LNCAP (cell line): ENCODE measurements around the gene TULP4.

Experiments used
- TF ChIP-seq, protein P1 (sequence below): fragments of 450-650 bp; IDR thresholded peaks from 2 replicates; pipeline ENCODE4 v1.5.1; 2017; ENCODE audit warnings: mild to moderate bottlenecking

TULP4 gene

DNA sequence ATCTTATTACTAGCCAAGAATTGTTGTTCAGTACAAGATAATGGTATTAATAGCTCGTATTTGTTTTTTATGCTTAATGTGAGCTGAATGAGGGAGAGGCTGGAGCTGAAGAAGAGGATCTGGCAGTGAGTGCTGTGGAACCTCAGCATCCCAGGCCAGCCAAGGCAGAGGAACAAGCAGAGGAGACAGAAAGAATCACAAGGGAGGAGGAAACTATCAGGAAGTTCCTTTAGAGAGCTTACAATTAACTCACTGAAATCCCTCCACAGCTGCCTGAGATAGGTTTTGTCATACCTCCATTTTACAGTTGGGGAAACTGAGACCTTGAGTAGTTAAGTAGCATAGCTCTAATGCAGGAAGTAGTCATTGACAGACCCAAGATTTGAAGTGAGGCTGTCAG lies 39.9 kb upstream of the TULP4 start:
- TF ChIP-seq, protein P1, sequence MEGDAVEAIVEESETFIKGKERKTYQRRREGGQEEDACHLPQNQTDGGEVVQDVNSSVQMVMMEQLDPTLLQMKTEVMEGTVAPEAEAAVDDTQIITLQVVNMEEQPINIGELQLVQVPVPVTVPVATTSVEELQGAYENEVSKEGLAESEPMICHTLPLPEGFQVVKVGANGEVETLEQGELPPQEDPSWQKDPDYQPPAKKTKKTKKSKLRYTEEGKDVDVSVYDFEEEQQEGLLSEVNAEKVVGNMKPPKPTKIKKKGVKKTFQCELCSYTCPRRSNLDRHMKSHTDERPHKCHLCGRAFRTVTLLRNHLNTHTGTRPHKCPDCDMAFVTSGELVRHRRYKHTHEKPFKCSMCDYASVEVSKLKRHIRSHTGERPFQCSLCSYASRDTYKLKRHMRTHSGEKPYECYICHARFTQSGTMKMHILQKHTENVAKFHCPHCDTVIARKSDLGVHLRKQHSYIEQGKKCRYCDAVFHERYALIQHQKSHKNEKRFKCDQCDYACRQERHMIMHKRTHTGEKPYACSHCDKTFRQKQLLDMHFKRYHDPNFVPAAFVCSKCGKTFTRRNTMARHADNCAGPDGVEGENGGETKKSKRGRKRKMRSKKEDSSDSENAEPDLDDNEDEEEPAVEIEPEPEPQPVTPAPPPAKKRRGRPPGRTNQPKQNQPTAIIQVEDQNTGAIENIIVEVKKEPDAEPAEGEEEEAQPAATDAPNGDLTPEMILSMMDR: no peak

DNA sequence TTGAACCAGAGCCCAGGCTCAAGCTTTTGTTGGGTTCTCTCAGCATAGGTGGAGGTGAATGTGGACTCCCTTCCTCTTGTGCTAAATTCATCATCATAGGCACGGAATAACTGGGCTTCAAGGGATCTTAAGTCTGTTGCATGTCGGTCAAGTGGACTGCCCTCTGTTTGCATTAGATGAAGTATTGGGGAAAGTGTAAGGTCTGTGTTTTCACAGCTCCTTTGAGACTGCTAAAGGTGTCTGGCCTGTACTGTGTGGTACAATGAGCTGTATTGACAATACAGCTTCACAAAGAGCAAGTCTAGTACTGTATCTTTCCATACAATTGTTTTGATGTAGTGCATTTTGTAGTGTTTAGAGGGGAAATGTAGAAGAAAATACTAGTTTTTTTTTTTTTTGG lies 34.3 kb upstream of the TULP4 start:
- TF ChIP-seq, protein P1: no peak

DNA sequence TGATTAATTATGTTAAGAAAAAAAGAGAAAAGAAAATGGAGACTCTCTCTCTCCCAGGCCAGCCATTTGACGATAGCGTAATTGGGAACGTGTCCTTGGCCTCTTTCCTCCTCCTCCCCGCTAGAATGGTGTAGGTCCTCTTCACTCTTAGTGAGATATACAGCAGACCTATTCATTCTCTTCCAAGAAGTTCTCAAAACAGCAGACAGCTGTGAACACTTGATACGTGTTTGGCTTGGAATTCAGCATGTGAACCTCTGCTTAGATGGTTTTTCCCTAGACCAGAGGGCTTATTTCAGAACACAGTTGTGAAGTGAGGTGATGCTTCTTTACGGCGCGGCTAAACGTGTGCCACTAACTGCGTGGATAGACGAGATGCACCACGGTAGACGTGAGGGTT lies 32.6 kb upstream of the TULP4 start:
- TF ChIP-seq, protein P1: no peak

DNA sequence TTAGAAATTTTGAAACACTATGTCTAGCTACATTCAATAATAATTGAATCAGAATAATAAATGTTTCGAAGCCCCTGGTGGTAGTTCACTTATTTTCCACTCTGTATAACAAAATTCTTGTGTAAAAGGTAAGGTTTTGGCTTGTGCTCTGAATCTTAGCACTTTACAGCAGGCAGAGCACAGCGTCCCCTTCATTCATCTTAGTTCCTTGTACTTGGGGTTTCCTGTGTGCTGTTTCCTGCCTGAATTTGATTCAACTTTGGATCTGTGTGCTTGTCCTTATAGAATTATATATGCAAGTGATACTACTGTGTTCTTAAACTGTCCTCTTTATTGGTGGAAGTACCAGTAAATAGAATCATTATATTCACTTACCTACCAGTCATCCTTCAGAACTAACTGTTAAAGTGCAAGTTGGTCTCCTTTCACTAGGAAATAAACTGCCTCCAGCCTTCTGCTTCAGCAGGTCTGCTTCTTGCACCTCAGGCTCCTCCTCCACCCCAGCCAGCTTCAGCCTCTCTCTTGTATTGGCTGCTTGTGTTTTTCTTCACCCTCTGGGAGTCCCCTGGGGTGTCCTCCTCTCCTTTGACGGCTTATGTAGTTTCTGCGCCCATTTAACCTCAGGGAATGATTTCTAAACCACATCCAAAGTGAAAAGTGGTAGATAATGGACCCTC lies 28.8 kb upstream of the TULP4 start:
- TF ChIP-seq, protein P1: no peak

DNA sequence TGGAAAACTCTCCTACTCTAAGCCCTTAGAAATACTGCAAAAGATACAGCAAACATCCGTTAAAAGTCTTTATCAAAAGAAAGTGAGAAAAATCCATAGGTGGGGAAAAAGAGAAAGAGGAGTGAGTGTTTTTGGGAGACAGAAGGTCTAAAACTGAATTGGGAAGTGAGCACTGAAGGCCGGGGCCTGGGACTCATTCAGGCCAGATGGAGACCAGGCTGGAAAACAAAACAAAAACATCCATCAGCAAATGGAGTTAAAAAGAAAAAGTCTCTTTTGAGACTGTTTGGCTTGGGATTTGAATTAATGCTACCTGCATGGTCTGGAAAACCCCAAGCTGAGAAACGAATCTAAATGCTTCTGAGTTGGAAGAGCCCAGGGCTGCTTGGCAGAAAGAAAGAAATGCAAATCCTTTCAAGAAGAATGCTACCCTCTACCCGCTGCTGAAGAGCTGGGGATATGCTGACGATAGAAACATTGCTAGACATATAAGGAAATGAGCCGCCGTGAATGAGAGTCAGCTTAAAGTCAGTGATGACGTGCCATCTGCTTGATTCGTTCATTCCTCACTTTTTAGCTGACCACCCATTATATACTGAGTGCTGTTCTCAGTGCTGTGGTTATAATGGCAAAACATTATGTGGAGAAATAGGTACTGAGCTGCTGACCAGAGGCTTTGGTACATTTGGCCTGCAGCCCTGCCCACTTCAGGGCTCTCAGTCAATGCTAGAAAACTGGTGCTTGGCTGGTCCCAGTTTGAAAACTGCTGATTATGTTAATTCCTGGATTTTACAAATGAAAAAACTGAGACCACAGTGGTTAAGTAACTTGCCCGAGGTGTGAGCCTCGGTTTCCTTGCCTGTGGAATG lies 28.0 kb upstream of the TULP4 start:
- TF ChIP-seq, protein P1: no peak

DNA sequence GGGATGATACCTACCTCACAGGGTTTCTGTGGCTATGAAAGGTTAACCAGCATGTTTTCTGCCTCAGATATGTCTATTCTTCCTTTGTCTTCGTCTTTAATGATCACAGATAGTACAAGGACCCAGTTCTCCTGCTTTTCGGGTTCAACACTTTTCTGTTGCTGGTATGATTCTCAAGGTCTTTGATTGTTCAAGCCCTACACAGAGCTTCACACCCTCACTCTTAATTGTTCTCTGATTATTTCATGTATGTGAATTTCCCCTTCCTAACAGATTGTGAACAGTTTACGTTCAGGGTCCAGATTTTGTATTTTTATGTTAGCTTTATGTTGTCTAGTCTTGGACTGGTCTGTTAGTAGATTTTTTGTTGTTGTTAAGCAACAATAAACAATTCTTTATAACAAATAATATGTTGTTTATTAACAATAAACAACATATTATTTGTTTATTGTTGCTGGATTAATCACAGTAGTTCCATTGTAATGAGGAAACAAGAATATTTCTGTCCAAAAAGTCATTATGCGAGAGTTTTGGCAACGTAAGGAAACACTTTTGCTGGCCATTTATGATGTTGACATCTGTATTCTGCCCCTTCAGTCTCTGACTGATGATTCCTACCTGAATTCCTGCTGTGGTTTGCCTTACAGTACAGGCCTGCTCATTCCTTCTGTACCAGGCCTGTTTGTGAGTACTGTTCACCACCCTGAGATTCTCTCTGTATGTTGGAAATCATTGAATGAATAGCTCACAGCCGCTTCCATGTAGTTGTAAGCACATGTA lies 27.2 kb upstream of the TULP4 start:
- TF ChIP-seq, protein P1: no peak

DNA sequence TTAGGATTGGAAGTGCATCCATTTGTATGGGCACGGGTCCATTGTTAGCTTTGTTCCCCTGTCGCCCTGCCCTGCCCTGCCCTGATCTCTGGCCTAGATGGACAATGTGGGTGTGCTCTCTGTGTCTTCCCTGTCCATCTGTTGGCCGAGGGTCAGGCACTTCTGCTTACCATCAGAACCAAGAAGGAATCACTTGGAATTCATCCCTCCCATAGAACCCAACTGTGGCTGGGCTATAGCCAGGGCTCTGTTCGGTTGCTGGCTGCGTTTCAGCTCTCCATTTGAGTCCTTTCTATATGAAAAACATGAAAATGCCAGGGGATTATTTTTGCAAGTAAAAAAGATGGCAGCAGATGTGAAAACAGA lies 26.6 kb upstream of the TULP4 start:
- TF ChIP-seq, protein P1: no peak
